ENCODE results near the gene TMEM240.
"Not testable (repeated sequence)": the region's sequence is repeated elsewhere in the genome, so short reads cannot be mapped to it uniquely, and the experiment has no call there.

The TMEM240 gene

DNA sequence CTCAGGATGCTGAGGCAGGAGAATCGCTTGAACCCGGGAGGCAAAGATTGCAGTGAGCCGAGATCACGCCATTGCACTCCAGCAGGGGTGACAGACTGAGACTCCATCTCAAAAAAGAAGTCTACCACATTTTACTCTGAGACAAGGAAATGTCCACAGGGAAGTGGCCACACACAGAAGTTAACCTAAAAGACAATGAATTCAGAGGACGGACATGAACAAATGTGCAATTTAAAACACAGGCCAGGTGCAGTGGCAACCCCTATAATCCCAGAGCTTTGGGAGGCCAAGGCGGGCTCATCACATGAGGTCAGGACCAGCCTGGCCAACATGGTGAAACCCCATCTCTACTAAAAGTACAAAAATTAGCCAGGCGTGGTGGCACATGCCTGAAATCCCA lies 17.3 kb upstream of the TMEM240 start:
- H3K27me3 ChIP-seq (ENCODE audit: control insufficient read depth in 3 of 3, insufficient read depth in 3 of 3, low read depth in 1 of 3, low read length in 3 of 3); H3K4ac ChIP-seq (ENCODE audit: low read length); H4K8ac ChIP-seq (ENCODE audit: low read depth, low read length); H3K4me3 ChIP-seq (ENCODE audit: low read length in 2 of 2); H3K27ac ChIP-seq (replicated peaks; ENCODE audit: low read length); H2BK5ac ChIP-seq (ENCODE audit: low read length); H2AK5ac ChIP-seq (ENCODE audit: low read depth, low read length); H3K4me2 ChIP-seq (ENCODE audit: insufficient read depth, low read length, poor library complexity, severe bottlenecking); H2AFZ ChIP-seq (ENCODE audit: low read length); H2BK15ac ChIP-seq (ENCODE audit: low read length); H4K91ac ChIP-seq (ENCODE audit: low read depth, low read length, poor library complexity); H2BK12ac ChIP-seq (ENCODE audit: low read length); H3K9me3 ChIP-seq (replicated peaks in 1 of 2; ENCODE audit: control insufficient read depth in 2 of 2, insufficient read depth in 1 of 2, low read depth in 1 of 2, low read length in 2 of 2); H3K79me1 ChIP-seq (ENCODE audit: low read depth, low read length); H3K14ac ChIP-seq (ENCODE audit: low read length); H3K9ac ChIP-seq (ENCODE audit: low read depth, low read length, poor library complexity); H3K18ac ChIP-seq (ENCODE audit: low read length); H3K23ac ChIP-seq (ENCODE audit: low read depth, low read length, poor library complexity); DNase-seq (ENCODE audit: low spot score); H2BK120ac ChIP-seq (ENCODE audit: low read depth, low read length): not testable (repeated sequence)
- peaks cover 13 to 35% of the 10 kb centered on the region in 2 donors for H3K36me3 ChIP-seq (replicated peaks in 1 of 2; ENCODE audit: control insufficient read depth in 2 of 2, insufficient read depth in 2 of 2, low read length in 2 of 2)
- WGBS, 2 donors (ENCODE audit: extremely low coverage in 2 of 2, insufficient read length in 2 of 2, insufficient replicate concordance in 1 of 2): no CpG with 5 or more reads among the region's 7 CpGs
- H3K4me1 ChIP-seq (ENCODE audit: control insufficient read depth in 2 of 2, insufficient read depth in 1 of 2, low read depth in 1 of 2, low read length in 2 of 2): peaks cover 8 to 15% of the 10 kb centered on the region in 2 donors

DNA sequence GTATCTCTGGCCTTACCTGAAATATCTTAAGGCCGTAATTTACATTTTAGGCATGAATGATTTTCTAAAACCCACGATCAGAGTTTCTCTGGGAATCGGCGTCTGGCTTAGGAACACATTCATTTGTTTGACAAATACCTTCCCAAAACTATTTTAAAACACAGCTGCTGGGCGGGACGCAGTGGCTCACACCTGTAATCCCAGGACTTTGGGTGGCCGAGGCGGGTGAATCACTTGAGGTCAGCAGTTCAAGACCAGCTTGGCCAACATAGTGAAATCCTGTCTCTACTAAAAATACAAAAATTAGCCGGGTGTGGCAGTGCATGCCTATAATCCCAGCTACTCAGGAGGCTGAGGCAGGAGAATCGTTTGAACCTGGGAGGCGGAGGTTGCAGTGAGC lies 16.5 kb upstream of the TMEM240 start:
- not testable (repeated sequence) for H3K23ac ChIP-seq (ENCODE audit: low read depth, low read length, poor library complexity); H3K27ac ChIP-seq (replicated peaks; ENCODE audit: low read length); H3K9ac ChIP-seq (ENCODE audit: low read depth, low read length, poor library complexity); H3K27me3 ChIP-seq (ENCODE audit: control insufficient read depth in 3 of 3, insufficient read depth in 3 of 3, low read depth in 1 of 3, low read length in 3 of 3); H4K8ac ChIP-seq (ENCODE audit: low read depth, low read length); H2BK12ac ChIP-seq (ENCODE audit: low read length); H3K4me2 ChIP-seq (ENCODE audit: insufficient read depth, low read length, poor library complexity, severe bottlenecking); DNase-seq (ENCODE audit: low spot score); H3K18ac ChIP-seq (ENCODE audit: low read length); H3K9me3 ChIP-seq (replicated peaks in 1 of 2; ENCODE audit: control insufficient read depth in 2 of 2, insufficient read depth in 1 of 2, low read depth in 1 of 2, low read length in 2 of 2); H2BK15ac ChIP-seq (ENCODE audit: low read length); H2AFZ ChIP-seq (ENCODE audit: low read length); H2BK120ac ChIP-seq (ENCODE audit: low read depth, low read length); H2AK5ac ChIP-seq (ENCODE audit: low read depth, low read length); H3K14ac ChIP-seq (ENCODE audit: low read length); H3K4me3 ChIP-seq (ENCODE audit: low read length in 2 of 2); H4K91ac ChIP-seq (ENCODE audit: low read depth, low read length, poor library complexity); H3K4ac ChIP-seq (ENCODE audit: low read length)
- H3K79me1 ChIP-seq (ENCODE audit: low read depth, low read length): peaks cover 12% of the 10 kb centered on the region
- peaks cover 8 to 15% of the 10 kb centered on the region in 2 donors for H3K4me1 ChIP-seq (ENCODE audit: control insufficient read depth in 2 of 2, insufficient read depth in 1 of 2, low read depth in 1 of 2, low read length in 2 of 2)
- H3K36me3 ChIP-seq (replicated peaks in 1 of 2; ENCODE audit: control insufficient read depth in 2 of 2, insufficient read depth in 2 of 2, low read length in 2 of 2): peaks cover 6 to 28% of the 10 kb centered on the region in 2 donors
- H2BK5ac ChIP-seq (ENCODE audit: low read length): peak overlapping the region; percentile 11
- WGBS, 2 donors (ENCODE audit: extremely low coverage in 2 of 2, insufficient read length in 2 of 2, insufficient replicate concordance in 1 of 2): no CpG with 5 or more reads among the region's 11 CpGs

DNA sequence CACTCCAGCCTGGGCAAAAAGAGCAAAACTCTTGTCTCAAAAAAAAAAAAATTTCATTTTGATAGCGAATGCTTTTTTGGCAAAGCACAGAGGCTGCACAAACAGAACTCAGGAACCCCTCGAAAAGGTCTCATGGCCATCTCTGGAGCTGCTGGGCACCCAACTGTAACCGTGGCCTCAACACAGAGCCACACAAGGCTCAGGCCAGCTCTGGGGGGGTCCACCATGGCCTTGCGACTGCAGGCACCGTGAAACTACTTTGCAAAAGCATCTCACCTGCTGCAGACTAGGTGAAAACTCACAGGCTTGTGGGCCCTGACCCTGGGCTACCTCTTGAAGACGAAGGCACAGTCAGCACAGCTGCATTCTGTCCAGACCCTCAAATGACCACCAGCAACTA lies 16.1 kb upstream of the TMEM240 start:
- no peak overlapping the region for H2BK120ac ChIP-seq (ENCODE audit: low read depth, low read length)
- H3K14ac ChIP-seq (ENCODE audit: low read length): no peak overlapping the region
- H2BK5ac ChIP-seq (ENCODE audit: low read length): peak overlapping the region; percentile 11
- H3K23ac ChIP-seq (ENCODE audit: low read depth, low read length, poor library complexity): no peak overlapping the region
- no peak for DNase-seq (ENCODE audit: low spot score)
- no peak overlapping the region for H2AK5ac ChIP-seq (ENCODE audit: low read depth, low read length)
- H4K8ac ChIP-seq (ENCODE audit: low read depth, low read length): no peak overlapping the region
- no peak overlapping the region for H3K27ac ChIP-seq (replicated peaks; ENCODE audit: low read length)
- no peak overlapping the region for H2BK12ac ChIP-seq (ENCODE audit: low read length)
- WGBS, 2 donors (ENCODE audit: extremely low coverage in 2 of 2, insufficient read length in 2 of 2, insufficient replicate concordance in 1 of 2): no CpG with 5 or more reads among the region's 6 CpGs
- no peak overlapping the region for H4K91ac ChIP-seq (ENCODE audit: low read depth, low read length, poor library complexity)
- H3K4me2 ChIP-seq (ENCODE audit: insufficient read depth, low read length, poor library complexity, severe bottlenecking): no peak overlapping the region
- H3K4ac ChIP-seq (ENCODE audit: low read length): no peak overlapping the region
- H3K9me3 ChIP-seq (replicated peaks in 1 of 2; ENCODE audit: control insufficient read depth in 2 of 2, insufficient read depth in 1 of 2, low read depth in 1 of 2, low read length in 2 of 2): no peaks in the 10 kb centered on the region
- H2AFZ ChIP-seq (ENCODE audit: low read length): no peak overlapping the region
- H3K4me1 ChIP-seq (ENCODE audit: control insufficient read depth in 2 of 2, insufficient read depth in 1 of 2, low read depth in 1 of 2, low read length in 2 of 2): peaks cover 8 to 15% of the 10 kb centered on the region in 2 donors
- H3K36me3 ChIP-seq (replicated peaks in 1 of 2; ENCODE audit: control insufficient read depth in 2 of 2, insufficient read depth in 2 of 2, low read length in 2 of 2): peaks cover 4 to 24% of the 10 kb centered on the region in 2 donors
- no peak overlapping the region for H3K4me3 ChIP-seq (ENCODE audit: low read length in 2 of 2)
- no peak overlapping the region for H2BK15ac ChIP-seq (ENCODE audit: low read length)
- H3K9ac ChIP-seq (ENCODE audit: low read depth, low read length, poor library complexity): no peak overlapping the region
- peaks cover 13% of the 10 kb centered on the region for H3K79me1 ChIP-seq (ENCODE audit: low read depth, low read length)
- H3K27me3 ChIP-seq (ENCODE audit: control insufficient read depth in 3 of 3, insufficient read depth in 3 of 3, low read depth in 1 of 3, low read length in 3 of 3): no peaks in the 10 kb centered on the region
- no peak overlapping the region for H3K18ac ChIP-seq (ENCODE audit: low read length)

DNA sequence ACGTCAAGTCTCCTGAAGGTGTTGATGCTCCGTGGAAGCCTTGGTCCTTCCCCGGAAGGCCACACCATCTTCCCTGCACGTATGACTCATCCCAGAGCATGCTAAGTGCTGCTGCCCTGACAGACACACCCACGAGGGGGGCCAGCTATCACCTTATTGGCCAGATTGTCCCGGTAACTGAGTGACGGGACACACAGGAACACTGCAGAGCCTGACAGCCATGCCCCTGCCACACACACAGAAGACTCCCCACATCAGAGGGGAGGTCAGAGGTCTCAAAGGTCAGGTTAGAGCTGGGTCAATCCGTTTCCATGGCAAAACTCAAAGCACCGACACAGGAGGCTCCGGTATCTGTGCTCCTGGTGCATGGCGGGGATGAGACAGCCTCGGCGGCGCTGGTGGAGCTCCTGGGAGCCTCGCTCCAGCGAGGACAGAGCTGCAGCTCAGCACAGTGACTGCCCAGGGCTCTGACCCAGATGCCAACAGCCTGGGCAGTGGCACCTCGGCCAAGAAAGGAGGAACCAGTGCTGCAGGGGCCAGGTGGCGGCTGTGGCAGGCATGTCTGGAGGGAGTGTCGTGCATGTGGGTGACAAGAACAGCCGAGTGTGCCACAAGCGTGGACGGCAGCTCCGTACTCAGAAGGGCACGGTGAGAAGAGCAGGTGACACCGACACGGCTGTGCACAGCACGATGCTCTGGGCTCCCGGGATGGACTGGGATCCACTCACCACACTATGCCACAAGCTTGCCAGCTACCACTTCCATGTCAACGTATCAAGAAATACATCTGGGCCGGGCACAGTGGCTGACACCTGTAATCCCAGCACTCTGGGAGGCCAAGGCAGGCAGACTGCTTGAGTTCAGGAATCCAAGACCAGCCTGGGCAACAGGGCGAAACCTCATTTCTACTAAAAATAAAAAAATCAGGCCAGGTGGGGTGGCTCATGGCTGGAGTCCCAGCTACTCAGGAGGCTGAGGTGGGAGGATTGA lies 14.8 kb upstream of the TMEM240 start:
- no CpG with 5 or more reads among the region's 31 CpGs for WGBS, 2 donors (ENCODE audit: extremely low coverage in 2 of 2, insufficient read length in 2 of 2, insufficient replicate concordance in 1 of 2)
- Histone ChIP-seq H4K91ac (ENCODE audit: low read depth, low read length, poor library complexity) (no peak overlapping the region), H4K8ac (ENCODE audit: low read depth, low read length) (peak overlapping the region; percentile 65), H3K4me1 (ENCODE audit: control insufficient read depth in 2 of 2, insufficient read depth in 1 of 2, low read depth in 1 of 2, low read length in 2 of 2) (peaks cover 8 to 15% of the 10 kb centered on the region in 2 donors), H2AFZ (ENCODE audit: low read length) (no peak overlapping the region), H3K4me3 (ENCODE audit: low read length in 2 of 2) (no peak overlapping the region), H3K4ac (ENCODE audit: low read length) (peak overlapping the region; percentile 57), H2BK5ac (ENCODE audit: low read length) (no peak overlapping the region), H2BK12ac (ENCODE audit: low read length) (peak overlapping the region; percentile 41), H3K9me3 (replicated peaks in 1 of 2; ENCODE audit: control insufficient read depth in 2 of 2, insufficient read depth in 1 of 2, low read depth in 1 of 2, low read length in 2 of 2) (no peaks in the 10 kb centered on the region), H3K9ac (ENCODE audit: low read depth, low read length, poor library complexity) (peak overlapping the region; percentile 72), H3K36me3 (replicated peaks in 1 of 2; ENCODE audit: control insufficient read depth in 2 of 2, insufficient read depth in 2 of 2, low read length in 2 of 2) (peaks cover 2 to 11% of the 10 kb centered on the region in 2 donors), H3K27ac (replicated peaks; ENCODE audit: low read length) (no peak overlapping the region), H3K14ac (ENCODE audit: low read length) (no peak overlapping the region), H3K4me2 (ENCODE audit: insufficient read depth, low read length, poor library complexity, severe bottlenecking) (no peak overlapping the region), H3K79me1 (ENCODE audit: low read depth, low read length) (peaks cover 16% of the 10 kb centered on the region), H3K23ac (ENCODE audit: low read depth, low read length, poor library complexity) (peak overlapping the region; percentile 95), H3K27me3 (ENCODE audit: control insufficient read depth in 3 of 3, insufficient read depth in 3 of 3, low read depth in 1 of 3, low read length in 3 of 3) (no peaks in the 10 kb centered on the region), H2BK15ac (ENCODE audit: low read length) (no peak overlapping the region), H2BK120ac (ENCODE audit: low read depth, low read length) (no peak overlapping the region), H3K18ac (ENCODE audit: low read length) (no peak overlapping the region), H2AK5ac (ENCODE audit: low read depth, low read length) (peak overlapping the region; percentile 71)
- peak; percentile 57 for DNase-seq (ENCODE audit: low spot score)
